Keratinocyte (primary cell): ENCODE measurements around the gene RXRA.

Experiments used
- EZH2 ChIP-seq: IDR thresholded peaks from one replicate; pipeline ENCODE4 v1.6.1; 2012; ENCODE audit warnings: inconsistent platforms, mild to moderate bottlenecking, low read length, moderate library complexity
- TF ChIP-seq, protein P1 (sequence below), 3 experiments: IDR thresholded peaks in 1 of 3; conservative IDR thresholded peaks in 1 of 3; optimal IDR thresholded peaks in 1 of 3; 2 replicates in 2 of 3; 3 replicates in 1 of 3; pipeline versions ENCODE3 to v1.5.1; 2011; ENCODE audit warnings: low read length in 3 of 3, mild to moderate bottlenecking in 3 of 3, moderate library complexity in 2 of 3, control low read depth in 1 of 3, inconsistent platforms in 1 of 3; ENCODE audit not compliant: insufficient read depth in 2 of 3; ENCODE audit errors: extremely low read depth in 1 of 3

DNA sequence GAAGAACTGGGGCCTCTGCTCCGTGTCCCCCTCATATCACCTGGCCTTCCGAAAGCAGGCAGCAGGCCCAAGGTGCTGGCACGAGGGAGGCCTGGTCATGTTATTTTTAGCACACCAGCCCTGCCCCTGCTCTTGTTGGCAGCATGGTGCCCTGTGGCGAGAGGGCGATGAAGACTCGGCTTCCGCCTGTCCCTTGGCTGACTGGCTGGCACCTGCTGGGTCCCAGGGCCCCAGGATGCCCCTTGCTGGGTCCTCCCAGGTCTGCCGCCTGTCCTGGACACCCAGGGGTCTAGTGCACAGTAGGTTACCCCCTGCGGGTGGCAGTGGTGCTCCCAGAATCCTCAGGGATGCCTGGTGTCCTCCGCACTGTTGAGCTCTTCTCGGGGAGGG is 77.0 kb downstream of the RXRA start:
- TF ChIP-seq, protein P1, sequence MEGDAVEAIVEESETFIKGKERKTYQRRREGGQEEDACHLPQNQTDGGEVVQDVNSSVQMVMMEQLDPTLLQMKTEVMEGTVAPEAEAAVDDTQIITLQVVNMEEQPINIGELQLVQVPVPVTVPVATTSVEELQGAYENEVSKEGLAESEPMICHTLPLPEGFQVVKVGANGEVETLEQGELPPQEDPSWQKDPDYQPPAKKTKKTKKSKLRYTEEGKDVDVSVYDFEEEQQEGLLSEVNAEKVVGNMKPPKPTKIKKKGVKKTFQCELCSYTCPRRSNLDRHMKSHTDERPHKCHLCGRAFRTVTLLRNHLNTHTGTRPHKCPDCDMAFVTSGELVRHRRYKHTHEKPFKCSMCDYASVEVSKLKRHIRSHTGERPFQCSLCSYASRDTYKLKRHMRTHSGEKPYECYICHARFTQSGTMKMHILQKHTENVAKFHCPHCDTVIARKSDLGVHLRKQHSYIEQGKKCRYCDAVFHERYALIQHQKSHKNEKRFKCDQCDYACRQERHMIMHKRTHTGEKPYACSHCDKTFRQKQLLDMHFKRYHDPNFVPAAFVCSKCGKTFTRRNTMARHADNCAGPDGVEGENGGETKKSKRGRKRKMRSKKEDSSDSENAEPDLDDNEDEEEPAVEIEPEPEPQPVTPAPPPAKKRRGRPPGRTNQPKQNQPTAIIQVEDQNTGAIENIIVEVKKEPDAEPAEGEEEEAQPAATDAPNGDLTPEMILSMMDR (optimal IDR thresholded peaks at IDR 0.05 in 1 of 3, IDR thresholded peaks at IDR 0.05 in 1 of 3, conservative IDR thresholded peaks at IDR 0.05 in 1 of 3; ENCODE audit: extremely low read depth in 1 of 3, insufficient read depth in 2 of 3, low read length in 3 of 3), result no peak
- no peak for TF ChIP-seq EZH2
